NCI-H1436 (cell line): ENCODE measurements around the gene NXPE2.

Source experiments
- DNase-seq: peaks from one replicate; lab custom pipeline; 2025; lab: John Stamatoyannopoulos, UW

NXPE2 gene

GRCh38 chr11:114745150-114745671 is 66.9 kb downstream of the NXPE2 start:
- no peak for DNase-seq

GRCh38 chr11:114746013-114746412 is 67.7 kb downstream of the NXPE2 start:
- DNase-seq, result no peak
